Measurements from ENCODE around the gene GABPA. TPM values are rescaled to one million over a fixed set of nuclear protein-coding genes. Genes with fewer than 3 reads are reported as not detected.

GABPA gene
- total RNA-seq, 1 donor = 35.3 TPM

GRCh38 chr21:25742900-25743299 lies 8.1 kb downstream of the GABPA start:
- H3K4me3 ChIP-seq (ENCODE audit: low read depth, low read length) = no peak overlapping the region
- DNase-seq (ENCODE audit: low read depth) = no peak
- TF ChIP-seq CTCF (IDR thresholded peaks at IDR 0.05; ENCODE audit: insufficient read depth, low read length) = no peak

- no peak for TF ChIP-seq CTCF (IDR thresholded peaks at IDR 0.05; ENCODE audit: insufficient read depth, low read length)
- no peak overlapping the region for H3K4me3 ChIP-seq (ENCODE audit: low read depth, low read length)
- DNase-seq (ENCODE audit: low read depth) = no peak
These were observed 10.1 kb downstream of the GABPA start for GRCh38 chr21:25744854-25745253.

GRCh38 chr21:25750085-25750484 lies 15.3 kb downstream of the GABPA start:
- DNase-seq (ENCODE audit: low read depth) = no peak
- H3K4me3 ChIP-seq (ENCODE audit: low read depth, low read length) = no peak overlapping the region
- TF ChIP-seq CTCF (IDR thresholded peaks at IDR 0.05; ENCODE audit: insufficient read depth, low read length) = no peak

- DNase-seq (ENCODE audit: low read depth) = no peak
- TF ChIP-seq CTCF (IDR thresholded peaks at IDR 0.05; ENCODE audit: insufficient read depth, low read length) = no peak
- H3K4me3 ChIP-seq (ENCODE audit: low read depth, low read length) = no peak overlapping the region
These were observed 17.6 kb downstream of the GABPA start for GRCh38 chr21:25752416-25752815.

GRCh38 chr21:25756190-25756932 lies 21.6 kb downstream of the GABPA start:
- TF ChIP-seq CTCF (IDR thresholded peaks at IDR 0.05; ENCODE audit: insufficient read depth, low read length) = no peak
- DNase-seq (ENCODE audit: low read depth) = no peak
- H3K4me3 ChIP-seq (ENCODE audit: low read depth, low read length) = no peak overlapping the region

- TF ChIP-seq CTCF (IDR thresholded peaks at IDR 0.05; ENCODE audit: insufficient read depth, low read length) = no peak
- H3K4me3 ChIP-seq (ENCODE audit: low read depth, low read length) = no peak overlapping the region
These were observed 22.8 kb downstream of the GABPA start for GRCh38 chr21:25757531-25757930.

GRCh38 chr21:25759573-25759972 lies 24.8 kb downstream of the GABPA start:
- TF ChIP-seq CTCF (IDR thresholded peaks at IDR 0.05; ENCODE audit: insufficient read depth, low read length) = no peak
- peak; percentile 53 for DNase-seq (ENCODE audit: low read depth)
- no peak overlapping the region for H3K4me3 ChIP-seq (ENCODE audit: low read depth, low read length)

More at GRCh38 chr21:25757531-25757930, 22.8 kb downstream of the GABPA start:
- DNase-seq (ENCODE audit: low read depth) = peak; percentile 54

Measured in fibroblast of the aortic adventitia (primary cell).